Body of pancreas (tissue), 4 donors: ENCODE data around the gene IGF1R. TPM values are rescaled to one million over a fixed set of nuclear protein-coding genes. Genes with fewer than 3 reads are reported as not detected.

Source experiments
- ATAC-seq: fragments of 150-250 bp; one replicate; pipeline ENCODE4 v1.9.1; 2016
- DNase-seq, 4 donors: peaks; one replicate each; pipeline ENCODE4 v3.0.0-alpha.2; 2019
- H3K27ac ChIP-seq, 4 donors: fragments of 200-600 bp; sonication (generic); 1 replicate in 3 of 4; 2 replicates in 1 of 4; pipeline versions ENCODE4 v1.5.1 to v1.6.1; 2016 to 2019; ENCODE audit warnings: mild to moderate bottlenecking in 1 of 4, mixed read lengths in 1 of 4, moderate library complexity in 1 of 4
- H3K27me3 ChIP-seq, 2 donors: fragments of 200-600 bp; sonication (generic); one replicate each; pipeline ENCODE4 v1.6.0; 2016; ENCODE audit warnings: mild to moderate bottlenecking in 1 of 2
- H3K36me3 ChIP-seq, 2 donors: fragments of 200-600 bp; sonication (generic); replicated peaks in 1 of 2; 2 replicates each; pipeline ENCODE4 v1.5.1; 2016; ENCODE audit warnings: low read depth in 2 of 2; ENCODE audit not compliant: insufficient read depth in 1 of 2
- H3K4me1 ChIP-seq: fragments of 200-600 bp; sonication (generic); one replicate; pipeline ENCODE4 v1.6.0; 2016
- H3K4me3 ChIP-seq, 2 donors: fragments of 200-600 bp; sonication (generic); 1 replicate in 1 of 2; 2 replicates in 1 of 2; pipeline ENCODE4 v1.5.1; 2016 to 2019
- H3K9me3 ChIP-seq, 3 donors: fragments of 200-600 bp; sonication (generic); 1 replicate in 2 of 3; 2 replicates in 1 of 3; pipeline ENCODE4 v1.5.1; 2016
- CTCF ChIP-seq, 7 experiments: fragments of 450-650 bp in 4 of 7; fragments of 200-600 bp in 3 of 7; sonication (generic) in 3 of 7; IDR thresholded peaks; one replicate each; pipeline ENCODE4 v1.5.1; 2016 to 2019; ENCODE audit warnings: antibody characterized with exemption in 7 of 7
- POLR2A ChIP-seq, 3 donors: fragments of 450-650 bp; IDR thresholded peaks; one replicate each; pipeline ENCODE4 v1.6.1; 2016; ENCODE audit warnings: antibody characterized with exemption in 3 of 3, mild to moderate bottlenecking in 2 of 3
- WGBS, 2 donors: methylation state at CpG; one replicate each; pipeline ENCODE4 v1.1.5; 2017; 5-methylcytosine and 5-hydroxymethylcytosine counted together
- intact Hi-C: fragments of 100-400 bp; cut with DNase I; formaldehyde crosslinking; loops from one replicate; pipeline ENCODE4 v1.15.1; 2023
- total RNA-seq, 2 donors: library from RNA; depleted of rRNA; stranded (reverse); fragments of >200 nt; gene quantifications; one replicate each; pipeline ENCODE4 v1.1.0, GENCODE V29; 2016

Gene IGF1R
- total RNA-seq, 2 donors from 2014 or later: 34.8 to 55.7 TPM

- 77 to 85% methylated on average over 3 of the region's 3 CpGs for WGBS, 2 donors
- TF ChIP-seq CTCF (IDR thresholded peaks at IDR 0.05): no peak
- no peak for TF ChIP-seq POLR2A (IDR thresholded peaks at IDR 0.05)
- DNase-seq (no peak), ATAC-seq (no peak)
- Histone ChIP-seq H3K36me3 (no peaks in the 10 kb centered on the region), H3K4me3 (no peak overlapping the region), H3K27ac (no peak overlapping the region), H3K4me1 (peaks cover 30% of the 10 kb centered on the region), H3K9me3 (no peaks in the 10 kb centered on the region), H3K27me3 (no peaks in the 10 kb centered on the region)
- intact Hi-C loops: no loop called here
Measured at GRCh38 chr15:98745179-98745578, 96.8 kb downstream of the IGF1R start.

DNA sequence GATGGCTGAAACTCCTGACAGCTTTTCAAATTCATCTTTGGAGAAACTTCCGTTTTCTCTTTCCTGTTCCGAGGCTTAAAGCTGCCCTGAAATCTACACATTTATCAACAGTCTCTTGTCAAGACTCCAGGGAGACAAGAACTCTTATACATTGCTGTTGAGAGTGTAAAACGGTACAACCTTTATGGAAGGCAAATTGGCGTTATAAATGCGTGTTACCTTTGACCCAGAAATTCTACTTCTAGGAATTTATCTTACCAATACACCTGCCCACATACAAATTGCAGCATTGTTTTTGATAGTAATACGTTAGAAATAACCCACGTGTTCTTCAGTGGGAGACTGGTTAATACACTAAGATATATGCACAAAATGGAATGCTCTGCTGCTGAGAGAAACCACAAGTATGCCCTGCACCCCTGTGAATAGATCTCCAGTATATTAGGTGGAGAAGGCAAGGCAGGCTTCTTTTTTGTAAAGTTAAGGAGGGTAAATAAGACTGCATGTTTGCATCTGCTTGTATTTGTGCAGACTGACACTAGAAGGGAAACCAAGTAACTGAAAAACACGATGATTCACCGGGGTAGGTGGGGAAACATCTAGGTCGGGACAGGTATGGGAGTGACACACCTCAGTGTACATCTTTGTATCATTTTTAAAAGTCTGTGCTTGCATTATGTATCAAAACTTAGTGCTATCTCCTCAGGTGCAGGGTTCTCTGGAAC is 97.5 kb downstream of the IGF1R start:
- no peaks in the 10 kb centered on the region for H3K27me3 ChIP-seq
- DNase-seq: no peak
- TF ChIP-seq CTCF (IDR thresholded peaks at IDR 0.05) (no peak), POLR2A (IDR thresholded peaks at IDR 0.05) (no peak)
- H3K9me3 ChIP-seq: no peaks in the 10 kb centered on the region
- H3K36me3 ChIP-seq: no peaks in the 10 kb centered on the region
- H3K27ac ChIP-seq: no peak overlapping the region
- H3K4me3 ChIP-seq: no peak overlapping the region
- 28 to 34% methylated on average over 10 of the region's 10 CpGs for WGBS, 2 donors
- no peak for ATAC-seq
- peaks cover 30% of the 10 kb centered on the region for H3K4me1 ChIP-seq
- intact Hi-C loops: no loop called here

DNA sequence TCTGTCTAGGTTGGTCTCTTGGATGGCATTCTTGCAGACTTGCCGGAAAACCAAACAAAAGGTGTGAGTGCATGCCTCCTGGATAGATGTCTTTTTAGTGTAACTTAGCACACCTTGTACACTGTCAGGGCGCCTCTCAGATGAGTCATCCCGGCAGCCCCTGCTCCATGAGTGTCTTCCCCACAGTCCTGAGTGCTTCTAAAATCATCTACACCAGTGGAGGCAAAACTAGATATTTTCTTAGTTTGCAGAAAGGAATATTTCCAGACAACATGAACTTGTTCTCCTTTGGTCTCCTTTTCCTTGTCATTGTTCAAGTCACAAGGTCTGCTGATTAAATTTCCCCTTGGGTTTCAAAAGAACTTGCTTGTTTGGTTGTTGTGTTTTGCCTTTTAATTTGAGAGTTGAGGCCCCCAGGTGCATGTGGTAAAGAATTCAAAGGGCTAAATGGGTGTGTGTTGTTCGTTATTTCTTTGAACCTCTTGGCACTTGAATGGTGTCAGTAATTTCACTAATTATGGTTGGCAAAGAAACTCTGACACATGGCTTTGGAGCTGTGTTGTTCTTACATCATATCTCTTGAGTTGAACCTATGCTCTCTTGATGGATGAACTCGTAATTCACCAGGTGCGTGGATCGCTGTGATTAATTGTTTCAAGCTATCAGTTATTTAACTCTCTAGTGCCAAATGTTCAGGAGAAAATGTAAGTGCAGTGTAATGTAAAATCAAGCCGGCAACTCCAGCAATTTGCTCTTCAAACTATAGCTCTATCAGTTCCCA is 98.2 kb downstream of the IGF1R start:
- WGBS, 2 donors: 51 to 52% methylated on average over 8 of the region's 8 CpGs
- no peak overlapping the region for H3K4me3 ChIP-seq
- TF ChIP-seq POLR2A (IDR thresholded peaks at IDR 0.05) (no peak), CTCF (IDR thresholded peaks at IDR 0.05) (no peak)
- H3K27me3 ChIP-seq: no peaks in the 10 kb centered on the region
- ATAC-seq: peak; percentile 27
- DNase-seq: peak in 1 of 4 donors; percentile 26
- no peaks in the 10 kb centered on the region for H3K36me3 ChIP-seq
- H3K4me1 ChIP-seq: peaks cover 30% of the 10 kb centered on the region
- H3K9me3 ChIP-seq: no peaks in the 10 kb centered on the region
- no peak overlapping the region for H3K27ac ChIP-seq
- intact Hi-C loops: no loop called here

GRCh38 chr15:98751767-98752166 is 103.4 kb downstream of the IGF1R start:
- intact Hi-C loops: no loop called here
- TF ChIP-seq POLR2A (IDR thresholded peaks at IDR 0.05): no peak
- TF ChIP-seq CTCF (IDR thresholded peaks at IDR 0.05): no peak
- ATAC-seq (no peak), DNase-seq (no peak)
- 67 to 70% methylated on average over 4 of the region's 4 CpGs for WGBS, 2 donors
- H3K4me1 ChIP-seq: peaks cover 13% of the 10 kb centered on the region
- H3K9me3 ChIP-seq: no peaks in the 10 kb centered on the region
- no peaks in the 10 kb centered on the region for H3K27me3 ChIP-seq
- no peak overlapping the region for H3K27ac ChIP-seq
- H3K36me3 ChIP-seq: no peaks in the 10 kb centered on the region
- H3K4me3 ChIP-seq: no peak overlapping the region
